NCI-H187 treated with DMSO at 0.1 percent for 48 hours (cell line): ENCODE measurements around the gene GOLPH3.

ENCODE experiments used
- DNase-seq: peaks from one replicate; lab custom pipeline; 2025; lab: John Stamatoyannopoulos, UW

The GOLPH3 gene

GRCh38 chr5:32170303-32171151 is 3.6 kb downstream of the GOLPH3 start:
- DNase-seq = no peak

GRCh38 chr5:32168460-32169033 is 5.6 kb downstream of the GOLPH3 start:
- DNase-seq = no peak

GRCh38 chr5:32165597-32165996 is 8.5 kb downstream of the GOLPH3 start:
- DNase-seq = no peak

- DNase-seq = no peak
Measured at GRCh38 chr5:32163785-32164184, 10.3 kb downstream of the GOLPH3 start.

GRCh38 chr5:32163053-32163452 is 11.1 kb downstream of the GOLPH3 start:
- DNase-seq = no peak

- no peak for DNase-seq
Measured at GRCh38 chr5:32160228-32160627, 13.9 kb downstream of the GOLPH3 start.

GRCh38 chr5:32159328-32160072 is 14.6 kb downstream of the GOLPH3 start:
- DNase-seq = no peak

GRCh38 chr5:32158679-32158975 is 15.5 kb downstream of the GOLPH3 start:
- no peak for DNase-seq

- DNase-seq = no peak
Measured at GRCh38 chr5:32157078-32157477, 17.0 kb downstream of the GOLPH3 start.

GRCh38 chr5:32156635-32157034 is 17.5 kb downstream of the GOLPH3 start:
- DNase-seq = no peak

GRCh38 chr5:32155211-32155610 is 18.9 kb downstream of the GOLPH3 start:
- no peak for DNase-seq

GRCh38 chr5:32153723-32154122 is 20.4 kb downstream of the GOLPH3 start:
- no peak for DNase-seq

GRCh38 chr5:32151198-32151597 is 22.9 kb downstream of the GOLPH3 start:
- DNase-seq = no peak

GRCh38 chr5:32150366-32150765 is 23.8 kb downstream of the GOLPH3 start:
- DNase-seq = no peak

GRCh38 chr5:32147959-32148358 is 26.2 kb downstream of the GOLPH3 start:
- DNase-seq = no peak

- DNase-seq = no peak
Measured at GRCh38 chr5:32147236-32147635, 26.9 kb downstream of the GOLPH3 start.

- DNase-seq = no peak
Measured at GRCh38 chr5:32145378-32145777, 28.7 kb downstream of the GOLPH3 start.

GRCh38 chr5:32144378-32145207 is 29.5 kb downstream of the GOLPH3 start:
- DNase-seq = no peak

- no peak for DNase-seq
Measured at GRCh38 chr5:32143617-32144377, 30.3 kb downstream of the GOLPH3 start.

- no peak for DNase-seq
Measured at GRCh38 chr5:32138839-32139493, 35.2 kb downstream of the GOLPH3 start.

GRCh38 chr5:32136342-32136741 is 37.8 kb downstream of the GOLPH3 start:
- DNase-seq = no peak
